Gastroesophageal sphincter (tissue), 3 donors: Measurements from ENCODE around the gene SFMBT2.

Experiments
- POLR2A ChIP-seq, 2 donors: fragments of 450-650 bp; IDR thresholded peaks; one replicate each; pipeline ENCODE4 v1.6.1; 2017; ENCODE audit warnings: antibody characterized with exemption in 2 of 2, mild to moderate bottlenecking in 2 of 2, moderate library complexity in 1 of 2
- TF ChIP-seq, protein P1 (sequence below), 4 experiments: fragments of 200-600 bp in 2 of 4; fragments of 450-650 bp in 2 of 4; sonication (generic) in 1 of 4; IDR thresholded peaks; one replicate each; pipeline ENCODE4 v1.5.1; 2017 to 2019; ENCODE audit warnings: antibody characterized with exemption in 4 of 4, mild to moderate bottlenecking in 2 of 4, moderate library complexity in 2 of 4

DNA sequence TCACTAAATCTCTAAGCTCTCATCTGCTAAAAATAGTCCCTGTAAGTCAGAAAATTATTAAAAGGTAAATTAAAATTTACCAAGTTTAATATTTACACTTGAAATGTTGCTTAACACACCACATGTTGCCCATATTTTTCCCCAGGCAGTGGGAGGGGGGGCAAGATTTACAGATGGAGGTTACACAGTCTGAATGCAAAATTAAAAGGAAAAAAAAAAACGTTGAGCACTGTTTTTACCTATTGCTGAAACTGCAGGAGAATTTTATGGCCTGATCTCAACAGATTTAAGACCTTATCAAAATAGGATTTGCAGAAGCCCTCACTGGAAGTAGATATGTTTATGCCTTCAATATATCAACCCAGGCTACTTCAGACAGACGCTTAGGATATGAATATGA, 133.4 kb downstream of the SFMBT2 start:
- TF ChIP-seq POLR2A (IDR thresholded peaks at IDR 0.05) = no peak
- TF ChIP-seq, protein P1, sequence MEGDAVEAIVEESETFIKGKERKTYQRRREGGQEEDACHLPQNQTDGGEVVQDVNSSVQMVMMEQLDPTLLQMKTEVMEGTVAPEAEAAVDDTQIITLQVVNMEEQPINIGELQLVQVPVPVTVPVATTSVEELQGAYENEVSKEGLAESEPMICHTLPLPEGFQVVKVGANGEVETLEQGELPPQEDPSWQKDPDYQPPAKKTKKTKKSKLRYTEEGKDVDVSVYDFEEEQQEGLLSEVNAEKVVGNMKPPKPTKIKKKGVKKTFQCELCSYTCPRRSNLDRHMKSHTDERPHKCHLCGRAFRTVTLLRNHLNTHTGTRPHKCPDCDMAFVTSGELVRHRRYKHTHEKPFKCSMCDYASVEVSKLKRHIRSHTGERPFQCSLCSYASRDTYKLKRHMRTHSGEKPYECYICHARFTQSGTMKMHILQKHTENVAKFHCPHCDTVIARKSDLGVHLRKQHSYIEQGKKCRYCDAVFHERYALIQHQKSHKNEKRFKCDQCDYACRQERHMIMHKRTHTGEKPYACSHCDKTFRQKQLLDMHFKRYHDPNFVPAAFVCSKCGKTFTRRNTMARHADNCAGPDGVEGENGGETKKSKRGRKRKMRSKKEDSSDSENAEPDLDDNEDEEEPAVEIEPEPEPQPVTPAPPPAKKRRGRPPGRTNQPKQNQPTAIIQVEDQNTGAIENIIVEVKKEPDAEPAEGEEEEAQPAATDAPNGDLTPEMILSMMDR (IDR thresholded peaks at IDR 0.05) = no peak
